A549 (cell line): Measurements from ENCODE around the gene NKAIN2. TPM values are rescaled to one million over a fixed set of nuclear protein-coding genes. Genes with fewer than 3 reads are reported as not detected.

Experiments
- ATAC-seq, 2 experiments: fragments of 200-7000 bp in 1 of 2; fragments of >200 bp in 1 of 2; cut with Nextera tagmentation in 1 of 2; cut with Tn5 transposase in 1 of 2; 3 replicates each; pipeline versions ENCODE4 v1.8.0 to v1.9.1; 2018 to 2020; ENCODE audit warnings: mild to moderate bottlenecking in 1 of 2, moderate library complexity in 1 of 2
- CTCF ChIA-PET: fragments of 300-600 bp; sonication (Branson Sonifier 250); formaldehyde crosslinking; extraction: SDS; loops from one replicate; lab custom pipeline; 2021; ENCODE audit warnings: antibody characterized with exemption, inconsistent platforms; lab: Yijun Ruan, JAX
- POLR2A ChIA-PET: fragments of 350-600 bp; formaldehyde crosslinking; extraction: SDS; loops from one replicate; lab custom pipeline; 2021; ENCODE audit warnings: antibody characterized with exemption, inconsistent platforms; lab: Yijun Ruan, JAX
- DNase-seq, 2 experiments: peaks; one replicate each; pipeline versions ENCODE4 v3.0.0 to v3.0.0-alpha.2; 2011 to 2016; ENCODE audit warnings: low read depth in 1 of 2, low spot score in 1 of 2
- FAIRE-seq: peaks from 2 replicates; lab custom pipeline; 2011; peaks lifted over from hg19 to GRCh38; lab: Jason Lieb, UNC
- H3K27ac ChIP-seq, 2 experiments: fragments of >200 bp; sonication (Bioruptor Twin); formaldehyde crosslinking; 3 replicates each; pipeline ENCODE4 v1.5.1; 2016 to 2017
- H3K4me1 ChIP-seq: fragments of >200 bp; sonication (Bioruptor Twin); formaldehyde crosslinking; 3 replicates; pipeline ENCODE4 v1.6.1; 2016
- H3K4me2 ChIP-seq: fragments of >200 bp; sonication (Bioruptor Twin); formaldehyde crosslinking; 3 replicates; pipeline ENCODE4 v1.6.1; 2016
- H3K4me3 ChIP-seq: fragments of >200 bp; sonication (Bioruptor Twin); formaldehyde crosslinking; 3 replicates; pipeline ENCODE4 v1.5.1; 2016
- H3K9me3 ChIP-seq: fragments of >200 bp; sonication (Bioruptor Twin); formaldehyde crosslinking; 3 replicates; pipeline ENCODE4 v1.6.1; 2016
- CHD2 ChIP-seq: fragments of 150-350 bp; IDR thresholded peaks from 2 replicates; pipeline ENCODE4 v1.6.1; 2014; ENCODE audit warnings: low read length; ENCODE audit not compliant: partially characterized antibody
- EHF ChIP-seq: fragments of 250-450 bp; sonication (Bioruptor Pico); IDR thresholded peaks from 2 replicates; pipeline ENCODE4 v1.5.0; 2020; ENCODE audit warnings: mild to moderate bottlenecking
- FOXS1 ChIP-seq: fragments of 250-450 bp; sonication (Bioruptor Pico); IDR thresholded peaks from 2 replicates; pipeline ENCODE4 v1.5.0; 2020; ENCODE audit warnings: mild to moderate bottlenecking, moderate library complexity
- HOXA7 ChIP-seq: fragments of 250-450 bp; sonication (Bioruptor Pico); IDR thresholded peaks from 2 replicates; pipeline ENCODE4 v1.5.0; 2020; ENCODE audit warnings: mild to moderate bottlenecking, moderate library complexity
- JUN ChIP-seq, 2 experiments: fragments of >200 bp; sonication (Bioruptor Twin); formaldehyde crosslinking; IDR thresholded peaks; 2 replicates in 1 of 2; 3 replicates in 1 of 2; pipeline ENCODE4 v1.6.1; 2016 to 2017
- JUNB ChIP-seq: fragments of >200 bp; sonication (Bioruptor Twin); formaldehyde crosslinking; IDR thresholded peaks from 2 replicates; pipeline ENCODE4 v1.6.1; 2016
- KDM1A ChIP-seq: fragments of 200-600 bp; sonication (generic); IDR thresholded peaks from 2 replicates; pipeline ENCODE4 v1.6.1; 2016; ENCODE audit warnings: low read depth, mild to moderate bottlenecking
- MAFK ChIP-seq: fragments of 450-650 bp; IDR thresholded peaks from 2 replicates; pipeline ENCODE4 v1.6.1; 2014; ENCODE audit not compliant: partially characterized antibody
- MAZ ChIP-seq: fragments of 150-350 bp; IDR thresholded peaks from 2 replicates; pipeline ENCODE4 v1.6.1; 2014; ENCODE audit warnings: antibody characterized with exemption, low read depth, low read length, borderline replicate concordance
- MYC ChIP-seq: IDR thresholded peaks from 2 replicates; pipeline ENCODE4 v1.6.1; 2012; ENCODE audit warnings: mild to moderate bottlenecking, inconsistent platforms, low read length, improper control_type of control experiment, borderline replicate concordance
- NFE2L2 ChIP-seq: fragments of 150-350 bp; conservative IDR thresholded peaks from 2 replicates; pipeline ENCODE4 v1.6.1; 2014; ENCODE audit warnings: low read length
- NPAS2 ChIP-seq: fragments of 250-450 bp; sonication (Bioruptor Pico); IDR thresholded peaks from 2 replicates; pipeline ENCODE4 v1.8.0; 2022; ENCODE audit warnings: mild to moderate bottlenecking, moderate library complexity, borderline replicate concordance
- NR3C1 ChIP-seq: fragments of >200 bp; sonication (Bioruptor Twin); formaldehyde crosslinking; IDR thresholded peaks from 3 replicates; pipeline ENCODE4 v1.6.1; 2017
- POLR2A ChIP-seq: IDR thresholded peaks from 2 replicates; pipeline ENCODE4 v1.6.1; 2012; ENCODE audit warnings: mild to moderate bottlenecking, low read length
- POLR2AphosphoS2 ChIP-seq: conservative IDR thresholded peaks from 2 replicates; pipeline ENCODE4 v1.6.1; 2012; ENCODE audit warnings: low read length, improper control_type of control experiment, inconsistent platforms
- RAD21 ChIP-seq, 2 experiments: fragments of >200 bp in 1 of 2; sonication (Bioruptor Twin) in 1 of 2; formaldehyde crosslinking in 1 of 2; IDR thresholded peaks in 1 of 2; conservative IDR thresholded peaks in 1 of 2; 2 replicates in 1 of 2; 3 replicates in 1 of 2; pipeline ENCODE4 v1.6.1; 2012 to 2018; ENCODE audit warnings: inconsistent platforms in 1 of 2
- RARB ChIP-seq: fragments of 250-450 bp; sonication (Bioruptor Pico); IDR thresholded peaks from 2 replicates; pipeline ENCODE4 v1.8.0; 2021; ENCODE audit warnings: mild to moderate bottlenecking, moderate library complexity
- SREBF2 ChIP-seq: fragments of 450-650 bp; IDR thresholded peaks from 2 replicates; pipeline ENCODE4 v1.6.1; 2014; ENCODE audit warnings: mild to moderate bottlenecking, moderate library complexity
- TFCP2L1 ChIP-seq: fragments of 250-450 bp; sonication (Bioruptor Pico); IDR thresholded peaks from 2 replicates; pipeline ENCODE4 v1.5.0; 2021; ENCODE audit warnings: mild to moderate bottlenecking
- TP53 ChIP-seq: fragments of 250-450 bp; sonication (Bioruptor Pico); IDR thresholded peaks from 2 replicates; pipeline ENCODE4 v1.5.0; 2021; ENCODE audit warnings: mild to moderate bottlenecking, moderate library complexity
- ZFP36 ChIP-seq: fragments of 450-650 bp; IDR thresholded peaks from 2 replicates; pipeline ENCODE4 v1.6.1; 2014; ENCODE audit warnings: borderline replicate concordance; ENCODE audit not compliant: partially characterized antibody
- ZNF302 ChIP-seq: fragments of 250-450 bp; sonication (Bioruptor Pico); IDR thresholded peaks from 2 replicates; pipeline ENCODE4 v1.9.0; 2021; ENCODE audit warnings: inconsistent platforms, mild to moderate bottlenecking, moderate library complexity
- ZSCAN20 ChIP-seq: fragments of 250-450 bp; sonication (Bioruptor Pico); IDR thresholded peaks from 2 replicates; pipeline ENCODE4 v1.8.0; 2022; ENCODE audit warnings: mild to moderate bottlenecking, moderate library complexity
- WGBS: methylation state at CpG from one replicate; pipeline ENCODE4 v1.1.6; 2017; ENCODE audit errors: missing lambda C conversion rate; 5-methylcytosine and 5-hydroxymethylcytosine counted together
- polyA plus RNA-seq, 4 experiments: library from polyadenylated mRNA; depleted of rRNA in 3 of 4; stranded (reverse); fragments of >200 nt; fragmentation: RNase III in 1 of 4; extraction: RNeasy Plus Mini Kit Qiagen cat#74134 plus additional on column Dnase treatment in 1 of 4; gene quantifications; 2 replicates in 3 of 4; 3 replicates in 1 of 4; pipeline ENCODE4 v1.2.3, GENCODE V29; 2011 to 2017
- TF ChIP-seq, protein P1 (sequence below): IDR thresholded peaks from 2 replicates; pipeline ENCODE4 v1.6.1; 2012
- TF ChIP-seq, protein P2 (sequence below): fragments of 150-350 bp; IDR thresholded peaks from 2 replicates; pipeline ENCODE4 v1.6.1; 2014; ENCODE audit warnings: low read depth, mild to moderate bottlenecking, low read length
- TF ChIP-seq, protein P3 (sequence below): IDR thresholded peaks from 2 replicates; pipeline ENCODE4 v1.6.1; 2012; ENCODE audit warnings: low read depth, borderline replicate concordance
- TF ChIP-seq, protein P4 (sequence below): IDR thresholded peaks from 2 replicates; pipeline ENCODE4 v1.6.1; 2012
- TF ChIP-seq, protein P5 (sequence below): fragments of 250-450 bp; sonication (Bioruptor Pico); IDR thresholded peaks from 2 replicates; pipeline ENCODE4 v1.5.0; 2021; ENCODE audit warnings: mild to moderate bottlenecking, moderate library complexity, borderline replicate concordance

The NKAIN2 gene
- polyA plus RNA-seq, 2 of the 4 experiments (the other 2 are of a cell fraction): not detected

DNA sequence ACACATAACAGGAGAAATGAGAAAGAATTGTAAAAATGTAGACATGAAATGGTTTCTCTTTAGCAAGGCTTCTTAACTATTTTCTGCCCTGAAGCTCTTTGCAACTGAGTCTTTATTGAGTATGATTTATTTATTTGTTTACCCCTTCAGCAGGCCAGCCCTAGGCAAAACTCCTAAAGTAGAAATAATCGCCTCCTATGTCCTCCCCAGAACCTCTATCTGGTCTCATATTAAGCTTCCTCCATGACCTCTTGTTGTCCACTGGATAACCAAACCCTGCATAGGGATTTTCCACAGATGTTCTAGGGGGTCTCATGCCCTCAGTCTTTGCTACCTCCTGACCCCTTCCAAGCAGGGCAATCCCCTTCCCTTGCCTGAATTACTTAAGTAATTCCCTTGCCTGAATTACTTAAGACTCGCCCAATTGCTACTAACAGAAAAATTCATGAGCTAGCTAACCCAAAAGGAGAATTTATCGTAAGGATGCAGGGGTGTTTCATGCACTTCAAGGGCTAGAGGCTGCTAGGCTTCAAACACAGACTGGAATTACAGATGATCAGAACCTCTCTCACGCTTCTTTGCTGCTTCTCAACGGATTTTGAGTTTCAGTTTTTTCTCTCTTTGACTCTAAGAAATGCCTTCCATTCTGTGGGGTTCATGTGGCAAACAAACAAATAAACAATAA lies 732.6 kb downstream of the NKAIN2 start:
- TF ChIP-seq, protein P1, sequence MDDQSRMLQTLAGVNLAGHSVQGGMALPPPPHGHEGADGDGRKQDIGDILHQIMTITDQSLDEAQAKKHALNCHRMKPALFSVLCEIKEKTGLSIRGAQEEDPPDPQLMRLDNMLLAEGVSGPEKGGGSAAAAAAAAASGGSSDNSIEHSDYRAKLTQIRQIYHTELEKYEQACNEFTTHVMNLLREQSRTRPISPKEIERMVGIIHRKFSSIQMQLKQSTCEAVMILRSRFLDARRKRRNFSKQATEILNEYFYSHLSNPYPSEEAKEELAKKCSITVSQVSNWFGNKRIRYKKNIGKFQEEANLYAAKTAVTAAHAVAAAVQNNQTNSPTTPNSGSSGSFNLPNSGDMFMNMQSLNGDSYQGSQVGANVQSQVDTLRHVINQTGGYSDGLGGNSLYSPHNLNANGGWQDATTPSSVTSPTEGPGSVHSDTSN: no peak
- TF ChIP-seq KDM1A (no peak), NR3C1 (no peak), ZNF302 (CRISPR knock-in tag) (no peak), FOXS1 (no peak), RARB (CRISPR knock-in tag) (no peak), EHF (no peak), TP53 (no peak), ZSCAN20 (CRISPR knock-in tag) (no peak)
- TF ChIP-seq, protein P2, sequence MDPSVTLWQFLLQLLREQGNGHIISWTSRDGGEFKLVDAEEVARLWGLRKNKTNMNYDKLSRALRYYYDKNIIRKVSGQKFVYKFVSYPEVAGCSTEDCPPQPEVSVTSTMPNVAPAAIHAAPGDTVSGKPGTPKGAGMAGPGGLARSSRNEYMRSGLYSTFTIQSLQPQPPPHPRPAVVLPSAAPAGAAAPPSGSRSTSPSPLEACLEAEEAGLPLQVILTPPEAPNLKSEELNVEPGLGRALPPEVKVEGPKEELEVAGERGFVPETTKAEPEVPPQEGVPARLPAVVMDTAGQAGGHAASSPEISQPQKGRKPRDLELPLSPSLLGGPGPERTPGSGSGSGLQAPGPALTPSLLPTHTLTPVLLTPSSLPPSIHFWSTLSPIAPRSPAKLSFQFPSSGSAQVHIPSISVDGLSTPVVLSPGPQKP: no peak
- ChIA-PET CTCF (no interaction called here), POLR2A (no interaction called here)
- H3K9me3 ChIP-seq: no peaks in the 10 kb centered on the region
- FAIRE-seq (no peak), ATAC-seq (peak in 1 of 2 experiments; percentile 62; a peak in 4 of 6 replicates), DNase-seq (no peak)
- peak overlapping the region; percentile 38 for H3K4me2 ChIP-seq
- no peak overlapping the region for H3K4me3 ChIP-seq
- H3K27ac ChIP-seq: no peak overlapping the region
- 54% methylated on average over 5 of the region's 5 CpGs for WGBS
- H3K4me1 ChIP-seq: peaks cover 4% of the 10 kb centered on the region; the same call in 1 of the 3 replicates

DNA sequence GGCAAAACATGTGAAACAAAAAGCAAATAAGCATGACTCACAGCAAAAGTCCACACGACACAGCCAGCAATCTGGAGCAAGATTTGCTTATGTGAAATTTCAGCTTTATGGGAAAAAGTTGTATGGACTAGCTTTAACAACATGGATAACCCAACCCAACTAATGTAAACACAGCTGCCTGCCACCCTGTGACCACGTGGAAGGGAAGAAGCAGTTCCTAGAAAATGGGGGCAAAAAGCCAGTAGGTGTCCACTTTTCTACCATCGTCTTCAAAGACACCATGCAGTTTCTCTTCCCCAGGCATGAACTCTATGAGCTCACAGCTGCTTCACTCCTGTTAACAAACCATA lies 733.2 kb downstream of the NKAIN2 start:
- CTCF ChIA-PET: no interaction called here
- no peak overlapping the region for H3K27ac ChIP-seq
- H3K4me2 ChIP-seq: peak overlapping the region; percentile 38; the same call in 2 of the 3 replicates

DNA sequence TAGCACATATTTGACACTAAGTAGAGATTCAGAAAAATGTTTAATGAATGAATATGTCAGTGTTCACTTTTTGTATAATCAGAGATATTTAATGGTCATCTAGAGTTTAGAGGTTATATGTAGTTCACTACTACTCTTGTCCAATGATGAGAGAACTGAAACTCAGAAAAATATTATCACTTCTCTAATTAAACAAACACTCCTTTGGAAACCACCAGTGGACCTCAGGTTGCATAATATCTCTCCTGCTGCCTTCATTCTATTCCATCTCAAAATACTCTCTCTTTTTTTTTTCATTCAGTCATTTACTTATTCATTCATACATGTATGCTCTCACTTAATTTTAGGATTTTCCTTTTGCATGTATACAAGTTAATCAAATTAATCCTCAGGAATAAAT lies 735.4 kb downstream of the NKAIN2 start:
- Histone ChIP-seq H3K4me1 (peaks cover 4% of the 10 kb centered on the region; the same call in 1 of the 3 replicates), H3K27ac (no peak overlapping the region), H3K9me3 (no peaks in the 10 kb centered on the region), H3K4me3 (no peak overlapping the region), H3K4me2 (no peak overlapping the region)
- no peak for FAIRE-seq
- POLR2A ChIA-PET: no interaction called here
- TF ChIP-seq JUNB (no peak), MAFK (no peak), NFE2L2 (no peak), ZFP36 (no peak)
- TF ChIP-seq, protein P3, sequence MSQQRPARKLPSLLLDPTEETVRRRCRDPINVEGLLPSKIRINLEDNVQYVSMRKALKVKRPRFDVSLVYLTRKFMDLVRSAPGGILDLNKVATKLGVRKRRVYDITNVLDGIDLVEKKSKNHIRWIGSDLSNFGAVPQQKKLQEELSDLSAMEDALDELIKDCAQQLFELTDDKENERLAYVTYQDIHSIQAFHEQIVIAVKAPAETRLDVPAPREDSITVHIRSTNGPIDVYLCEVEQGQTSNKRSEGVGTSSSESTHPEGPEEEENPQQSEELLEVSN: no peak
- ATAC-seq: no peak
- CTCF ChIA-PET: no interaction called here
- no peak for DNase-seq

More for the DNA sequence above, 733.2 kb downstream of the NKAIN2 start:
- no peak for TF ChIP-seq HOXA7
- TF ChIP-seq, protein P4, sequence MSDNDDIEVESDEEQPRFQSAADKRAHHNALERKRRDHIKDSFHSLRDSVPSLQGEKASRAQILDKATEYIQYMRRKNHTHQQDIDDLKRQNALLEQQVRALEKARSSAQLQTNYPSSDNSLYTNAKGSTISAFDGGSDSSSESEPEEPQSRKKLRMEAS: 0 out of 2 replicates have a peak, but pooled peaks have one; percentile 26
- no peak for FAIRE-seq
- ATAC-seq: peak in 1 of 2 experiments; percentile 36; a peak in 2 of 6 replicates
- peak in 1 of 2 experiments; percentile 5 for DNase-seq
- POLR2A ChIA-PET: no interaction called here
- Histone ChIP-seq H3K4me3 (no peak overlapping the region), H3K9me3 (no peaks in the 10 kb centered on the region), H3K4me1 (peaks cover 4% of the 10 kb centered on the region; the same call in 1 of the 3 replicates)
- 31% methylated on average over 3 of the region's 3 CpGs for WGBS

DNA sequence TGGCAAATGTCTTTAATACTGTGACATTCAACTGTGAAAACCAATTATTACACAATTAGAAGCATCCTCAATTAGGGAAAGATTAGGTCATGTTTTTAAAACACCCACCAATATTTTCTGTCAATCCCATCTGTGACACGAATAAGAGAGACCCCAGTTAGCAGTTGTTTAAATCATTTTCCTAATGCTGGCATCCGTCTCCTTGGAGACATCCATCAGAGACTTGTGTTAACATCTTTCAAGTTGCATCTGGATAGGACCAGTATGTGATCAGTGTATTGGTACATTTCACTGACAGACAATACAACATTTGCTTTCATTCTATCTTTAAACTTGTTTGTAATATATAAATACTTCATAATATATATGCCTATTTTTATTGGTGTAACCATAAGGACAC lies 737.9 kb downstream of the NKAIN2 start:
- WGBS: 4% methylated on average over 2 of the region's 2 CpGs
- Histone ChIP-seq H3K4me3 (no peak overlapping the region), H3K9me3 (no peaks in the 10 kb centered on the region), H3K27ac (no peak overlapping the region), H3K4me1 (no peaks in the 10 kb centered on the region), H3K4me2 (no peak overlapping the region)
- FAIRE-seq (no peak), DNase-seq (no peak), ATAC-seq (no peak)
- CTCF ChIA-PET: no interaction called here
- POLR2A ChIA-PET: no interaction called here
- TF ChIP-seq SREBF2 (no peak), EHF (no peak), POLR2A (no peak), HOXA7 (no peak), RAD21 (conservative IDR thresholded peaks at IDR 0.05 in 1 of 2, IDR thresholded peaks at IDR 0.05 in 1 of 2) (no peak), MYC (no peak), JUN (IDR thresholded peaks at IDR 0.05) (no peak), CHD2 (no peak), NPAS2 (CRISPR knock-in tag) (no peak), POLR2AphosphoS2 (no peak), ZFP36 (no peak), RARB (CRISPR knock-in tag) (no peak), MAZ (no peak), MAFK (no peak), TFCP2L1 (no peak)
- TF ChIP-seq, protein P5, sequence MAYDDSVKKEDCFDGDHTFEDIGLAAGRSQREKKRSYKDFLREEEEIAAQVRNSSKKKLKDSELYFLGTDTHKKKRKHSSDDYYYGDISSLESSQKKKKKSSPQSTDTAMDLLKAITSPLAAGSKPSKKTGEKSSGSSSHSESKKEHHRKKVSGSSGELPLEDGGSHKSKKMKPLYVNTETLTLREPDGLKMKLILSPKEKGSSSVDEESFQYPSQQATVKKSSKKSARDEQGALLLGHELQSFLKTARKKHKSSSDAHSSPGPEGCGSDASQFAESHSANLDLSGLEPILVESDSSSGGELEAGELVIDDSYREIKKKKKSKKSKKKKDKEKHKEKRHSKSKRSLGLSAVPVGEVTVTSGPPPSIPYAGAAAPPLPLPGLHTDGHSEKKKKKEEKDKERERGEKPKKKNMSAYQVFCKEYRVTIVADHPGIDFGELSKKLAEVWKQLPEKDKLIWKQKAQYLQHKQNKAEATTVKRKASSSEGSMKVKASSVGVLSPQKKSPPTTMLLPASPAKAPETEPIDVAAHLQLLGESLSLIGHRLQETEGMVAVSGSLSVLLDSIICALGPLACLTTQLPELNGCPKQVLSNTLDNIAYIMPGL (CRISPR knock-in tag): no peak
